Renal cortical epithelial cell (primary cell): ENCODE data around the gene TMIE. TPM values are rescaled to one million over a fixed set of nuclear protein-coding genes. Genes with fewer than 3 reads are reported as not detected.

ENCODE experiments used
- total RNA-seq: library from RNA; depleted of rRNA; stranded (reverse); fragments of >200 nt; gene quantifications from 2 replicates; pipeline ENCODE4 v1.2.3, GENCODE V29; 2014

Gene TMIE
- total RNA-seq, 1 donor from 2014 or later, result 0.25 TPM

Other genes with a start within 250 kb of the TMIE start
- 1.7 and 299 TPM in 2 replicates for gene LTF, start 236.5 kb upstream of the TMIE start, total RNA-seq
- gene RTP3, start 203.4 kb upstream of the TMIE start, total RNA-seq, result not detected in 2 replicates
- gene LRRC2, start 135.1 kb upstream of the TMIE start, total RNA-seq, result 0.17 and 0.45 TPM in 2 replicates
- not detected in 2 replicates for gene FAM240A, start 88.9 kb upstream of the TMIE start, total RNA-seq
- 19.0 and 24.8 TPM in 2 replicates for gene ALS2CL, start 7.7 kb upstream of the TMIE start, total RNA-seq
- 0.17 TPM in 1 of 2 replicates, not detected in the other for gene PRSS50, start 16.5 kb downstream of the TMIE start, total RNA-seq
- 4.7 and 15.2 TPM in 2 replicates for gene MYL3, start 162.1 kb downstream of the TMIE start, total RNA-seq
- gene PTH1R, start 176.3 kb downstream of the TMIE start, total RNA-seq, result 16.3 and 106 TPM in 2 replicates